GM13977 (cell line): Measurements from ENCODE around the gene GTF2H2C_2.
"Not testable (repeated sequence)": the region's sequence is repeated elsewhere in the genome, so short reads cannot be mapped to it uniquely, and the experiment has no call there.

ENCODE experiments used
- DNase-seq: peaks from one replicate; pipeline ENCODE4 v3.0.0; 2012; ENCODE audit warnings: low spot score
- in situ Hi-C: fragments of 300-500 bp; cut with MboI; formaldehyde crosslinking; loops from one replicate; pipeline ENCODE4 v1.12.0; 2022; ENCODE audit warnings: low sequenced_read_pairs, low pct_unique_long_range_greater_than_20kb, mixed read lengths, inconsistent platforms; ENCODE audit not compliant: unreplicated experiment

Gene GTF2H2C_2

DNA sequence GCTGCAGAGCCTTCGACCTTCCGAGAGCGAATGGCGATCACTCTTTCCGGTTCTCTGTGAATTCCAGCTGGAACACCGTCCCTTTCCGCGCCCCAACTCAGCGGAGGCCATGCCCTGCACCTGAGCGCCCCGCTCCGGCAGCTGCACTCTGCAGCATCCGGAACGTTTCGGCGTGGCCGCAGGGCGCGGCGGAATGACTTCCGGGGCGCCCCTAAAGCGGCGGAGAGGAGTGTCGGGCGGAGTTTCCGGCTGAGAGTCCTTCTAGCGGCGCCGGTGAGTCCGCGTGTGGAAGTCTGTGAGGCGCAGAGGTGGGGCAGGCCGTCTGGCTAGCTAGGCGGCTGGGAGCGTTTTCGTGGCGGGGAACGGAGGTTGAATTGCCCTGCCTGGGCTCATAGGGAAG is at the start of gene GTF2H2C_2:
TSS of gene GTF2H2C_2 (plus strand) at position 252 of the 400 bp plus-strand sequence.
- DNase-seq, in situ Hi-C loops: not testable (repeated sequence)

DNA sequence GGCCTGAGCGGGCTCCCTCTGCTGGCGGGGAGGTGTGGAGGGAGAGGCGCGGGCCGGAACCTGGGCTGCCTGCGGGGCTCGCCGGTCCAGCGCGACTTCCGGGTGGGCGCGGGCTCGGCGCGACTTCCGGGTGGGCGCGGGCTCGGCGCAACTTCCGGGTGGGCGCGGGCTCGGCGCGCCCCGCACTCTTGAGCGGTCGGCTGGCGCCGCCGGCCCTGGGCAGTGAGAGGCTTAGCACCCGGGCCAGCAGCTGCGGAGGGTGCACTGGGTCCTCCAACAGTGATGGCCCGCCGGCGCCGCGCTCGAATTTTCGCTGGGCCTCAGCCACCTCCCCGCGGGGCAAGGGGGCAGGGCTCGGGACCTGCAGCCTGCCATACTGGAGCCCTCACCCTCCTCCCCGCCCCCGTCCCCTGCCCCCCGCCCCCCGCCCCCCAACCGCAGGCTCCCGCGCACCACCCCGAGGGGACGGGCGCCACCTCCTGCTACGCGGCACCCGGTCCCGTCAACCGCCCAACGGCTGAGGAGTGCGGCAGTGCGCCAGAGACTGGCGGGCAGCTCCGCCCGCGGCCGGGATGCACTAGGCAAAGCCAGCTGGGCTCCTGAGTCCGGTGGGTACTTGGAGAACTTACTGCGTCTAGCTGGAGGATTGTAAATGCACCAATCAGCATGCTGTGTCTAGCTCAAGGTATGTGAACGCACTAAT is 14.0 kb upstream of the GTF2H2C_2 start:
- DNase-seq, in situ Hi-C loops: not testable (repeated sequence)

DNA sequence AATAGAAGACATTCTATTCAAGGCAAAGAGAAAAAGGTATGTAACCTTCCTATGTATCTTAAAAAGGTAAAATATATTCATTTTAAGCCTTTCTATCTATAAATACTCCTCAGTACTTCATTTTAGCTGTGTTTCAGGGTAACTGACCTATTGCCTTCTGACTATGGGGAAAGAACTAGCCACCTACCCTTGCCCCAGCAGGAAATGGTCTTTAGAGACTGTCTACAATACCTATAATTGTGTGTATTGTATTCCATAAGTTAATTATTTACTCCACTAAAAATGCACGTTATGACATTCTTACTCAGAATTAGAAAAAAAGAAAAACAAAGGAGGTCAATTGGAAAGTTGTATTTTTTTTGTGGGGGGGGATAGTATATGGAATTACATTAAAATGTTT is 6.2 kb downstream of the GTF2H2C_2 start:
- in situ Hi-C loops, DNase-seq: not testable (repeated sequence)

DNA sequence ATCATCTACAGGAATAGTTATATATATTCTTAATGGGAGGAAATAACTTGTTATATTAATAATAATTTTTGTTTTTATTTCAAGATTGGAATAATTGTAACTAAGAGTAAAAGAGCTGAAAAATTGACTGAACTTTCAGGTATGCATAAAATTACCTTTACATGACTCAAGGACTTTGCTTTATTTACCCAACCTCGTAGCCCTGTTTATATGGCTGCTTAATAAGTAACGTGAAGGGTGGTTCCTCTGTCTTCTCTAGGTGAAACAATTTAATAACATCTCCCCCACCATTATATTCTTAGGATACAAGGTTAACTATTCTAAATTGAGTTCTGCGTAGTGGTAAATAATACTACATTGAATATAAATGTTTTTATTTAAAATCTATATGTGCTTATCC is 8.0 kb downstream of the GTF2H2C_2 start:
- DNase-seq, in situ Hi-C loops: not testable (repeated sequence)

DNA sequence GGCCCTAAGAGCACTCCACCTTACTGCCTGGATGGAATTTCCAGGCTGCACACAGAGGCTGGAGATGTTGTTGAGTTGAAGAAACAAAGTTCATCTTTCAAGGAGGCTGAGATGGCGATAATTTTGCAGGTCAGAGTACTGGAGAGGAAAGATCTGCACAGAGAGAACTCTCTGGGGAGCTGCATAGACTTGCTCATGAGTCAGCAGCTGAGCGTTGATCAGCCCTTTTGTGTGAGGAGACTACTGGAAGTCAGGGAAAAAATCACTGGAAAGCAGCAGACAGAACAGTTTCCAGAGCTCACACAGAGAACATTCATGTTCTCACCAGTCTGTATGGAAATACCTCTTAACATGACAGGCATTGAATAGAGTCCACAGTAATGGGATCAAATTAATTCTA is 23.4 kb downstream of the GTF2H2C_2 start:
- DNase-seq, in situ Hi-C loops: not testable (repeated sequence)

DNA sequence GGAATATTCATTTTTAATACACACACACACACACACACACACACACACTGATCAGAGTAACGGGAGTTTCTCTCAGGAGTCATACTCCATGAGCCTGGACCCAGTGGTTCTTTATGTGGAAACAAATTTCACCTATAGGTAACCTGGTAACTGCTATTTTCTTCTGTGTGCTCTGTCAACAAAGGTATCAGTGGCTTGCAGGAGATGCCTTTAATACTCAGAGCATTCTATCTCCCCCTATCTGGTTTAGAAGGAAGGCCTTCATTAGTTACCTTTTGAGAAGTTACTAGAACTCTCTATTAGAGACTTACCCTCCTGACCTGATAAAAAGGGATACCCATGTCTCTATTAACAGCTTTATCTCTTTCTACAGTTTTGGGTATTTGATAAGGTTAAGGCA is 34.4 kb downstream of the GTF2H2C_2 start:
- DNase-seq, in situ Hi-C loops: not testable (repeated sequence)

DNA sequence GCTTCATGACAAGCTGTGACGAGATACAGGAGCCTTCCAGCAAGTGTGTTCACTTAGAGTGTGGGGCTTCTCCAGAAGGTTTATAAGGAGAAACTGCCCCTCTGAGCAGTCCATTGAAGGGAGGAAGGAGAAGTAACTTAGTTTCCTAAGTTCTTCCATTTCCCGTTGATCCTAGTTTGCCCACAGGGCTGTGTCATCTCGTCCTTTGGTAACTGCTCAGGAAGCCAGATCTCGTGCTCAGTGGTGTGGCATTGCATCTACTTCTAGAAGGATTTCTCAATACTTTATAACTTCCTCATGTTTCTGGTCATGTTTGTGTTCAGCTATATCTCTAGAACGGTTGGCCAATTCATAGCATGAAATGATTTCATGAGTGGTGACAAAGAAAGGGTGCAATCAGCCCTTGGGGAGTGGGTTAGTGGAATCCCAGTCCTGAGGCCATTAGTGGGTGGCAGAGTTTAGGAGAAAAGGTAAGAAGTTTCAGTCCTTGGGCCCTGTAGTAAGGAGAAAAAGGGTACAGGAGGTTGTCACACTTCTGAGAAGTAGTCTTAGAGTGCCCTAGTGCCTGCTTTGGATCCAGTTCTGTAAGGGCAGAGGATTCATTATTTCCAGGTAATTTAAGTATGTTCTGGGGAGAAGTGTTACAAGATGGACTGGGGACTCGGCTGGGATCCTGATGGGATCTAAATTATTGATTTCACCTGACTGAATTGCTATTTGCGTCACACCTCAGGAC is 36.2 kb downstream of the GTF2H2C_2 start:
- DNase-seq, in situ Hi-C loops: not testable (repeated sequence)

DNA sequence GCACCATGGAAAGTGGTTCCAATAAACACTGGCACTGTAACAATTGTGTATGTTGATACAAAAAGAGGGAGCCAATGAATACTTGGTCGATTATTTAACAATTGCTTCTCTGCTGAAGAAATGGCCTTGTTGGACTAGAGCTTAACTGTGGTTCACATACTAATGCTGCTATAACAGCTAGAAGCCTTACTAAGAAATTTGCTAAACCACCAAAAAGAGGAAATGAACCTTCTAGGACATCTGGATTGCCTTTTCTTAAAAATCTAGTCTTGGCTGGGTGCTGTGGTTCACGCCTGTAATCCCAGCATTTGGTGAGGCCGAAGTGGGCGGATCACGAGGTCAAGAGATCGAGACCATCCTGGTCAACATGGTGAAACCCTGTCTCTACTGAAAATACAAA is 41.9 kb downstream of the GTF2H2C_2 start:
- DNase-seq = not testable (repeated sequence)

DNA sequence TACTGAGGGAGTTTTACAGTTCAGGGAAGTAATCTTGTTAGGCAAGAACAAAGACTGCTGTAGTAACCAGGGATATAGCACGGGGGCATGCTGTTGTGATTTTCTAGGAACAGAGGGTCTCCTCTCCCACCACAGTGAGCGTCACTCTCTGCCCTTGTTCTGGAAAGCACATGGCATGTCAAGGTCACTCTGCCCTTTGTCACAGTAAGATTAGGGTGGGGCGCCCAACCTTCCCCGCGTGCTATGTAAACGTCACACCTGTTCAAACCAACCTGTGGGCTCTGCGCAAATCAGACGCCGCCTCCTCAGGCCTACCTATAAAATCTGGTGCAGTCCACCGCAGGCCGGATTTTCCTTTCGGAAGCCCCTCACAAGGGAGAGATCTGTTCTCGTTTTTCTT is 44.0 kb downstream of the GTF2H2C_2 start:
- DNase-seq, in situ Hi-C loops: not testable (repeated sequence)

More for the DNA sequence above, 41.9 kb downstream of the GTF2H2C_2 start:
- in situ Hi-C loops = not testable (repeated sequence)

DNA sequence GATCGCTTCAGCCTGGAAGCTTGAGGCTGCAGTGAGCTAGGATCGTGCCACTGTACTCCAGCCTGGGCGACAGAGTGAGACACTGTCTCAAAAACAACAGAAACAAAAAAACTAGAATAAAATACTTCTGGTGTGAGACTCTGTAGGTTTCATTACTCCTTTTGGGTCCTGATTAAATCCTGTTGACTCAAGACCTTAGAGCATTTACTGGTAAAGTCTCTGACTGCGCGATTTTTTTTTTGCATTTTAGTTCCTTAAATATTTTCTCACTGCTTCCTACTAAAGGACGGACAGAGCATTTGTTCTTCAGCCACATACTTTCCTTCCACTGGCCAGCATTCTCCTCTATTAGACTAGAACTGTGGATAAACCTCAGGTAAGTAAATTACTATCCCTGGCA is 46.8 kb downstream of the GTF2H2C_2 start:
- in situ Hi-C loops, DNase-seq: not testable (repeated sequence)

DNA sequence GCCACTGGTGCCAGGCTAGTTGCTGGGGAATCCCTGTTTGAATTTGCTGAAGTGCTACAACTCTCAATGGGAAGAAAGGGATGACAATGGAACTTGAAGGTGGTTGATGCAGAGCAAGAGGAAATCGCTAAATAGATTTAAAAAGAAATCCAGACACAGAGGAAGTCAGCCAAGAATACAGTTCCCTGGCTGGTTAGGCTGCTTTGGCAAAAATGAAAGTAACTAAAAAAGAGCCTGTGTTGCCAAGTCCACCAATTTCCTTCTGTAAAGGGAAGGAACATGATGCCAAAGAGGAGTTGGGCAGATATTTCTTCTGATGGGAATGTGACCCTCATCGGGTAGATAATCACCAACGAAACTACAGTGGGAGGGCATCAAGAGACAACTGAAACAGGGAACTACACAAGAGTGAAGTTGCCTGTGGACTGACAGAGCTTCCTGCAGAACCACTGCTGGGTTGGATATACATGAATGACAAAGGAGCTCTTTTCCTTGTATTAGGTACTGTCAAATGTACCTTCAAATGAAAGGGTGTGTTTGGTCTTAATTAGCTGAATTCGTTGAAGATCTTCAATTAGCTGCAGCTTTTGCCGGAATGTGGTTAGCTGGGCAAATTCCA is 49.0 kb downstream of the GTF2H2C_2 start:
- DNase-seq, in situ Hi-C loops: not testable (repeated sequence)

DNA sequence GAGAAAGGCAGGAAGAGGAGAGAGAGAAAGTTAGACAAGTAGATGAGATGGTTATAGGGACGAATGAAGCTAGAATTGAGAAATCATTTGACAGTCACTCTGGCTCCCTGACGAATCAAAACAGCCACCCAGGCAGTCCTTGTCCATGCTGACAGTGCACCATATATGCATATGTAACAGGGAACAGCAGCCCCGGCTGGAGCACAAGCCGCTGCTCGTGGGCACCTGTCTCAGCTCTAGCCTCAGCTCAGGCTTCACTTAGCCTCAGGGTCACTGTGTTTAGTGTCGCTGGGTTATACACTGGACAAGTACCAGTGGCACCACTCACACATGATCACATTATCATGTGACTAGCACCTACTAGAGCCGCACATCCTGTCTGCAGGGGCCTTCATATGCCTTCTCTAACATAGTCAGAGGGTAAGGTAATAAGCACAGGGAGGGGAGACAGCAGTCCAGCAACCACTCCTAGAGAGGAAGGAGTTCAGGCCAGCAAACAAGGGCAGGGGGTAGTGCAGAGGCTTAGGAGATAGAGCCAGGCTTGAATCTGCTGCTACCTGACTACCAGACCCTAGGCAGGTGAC is 54.9 kb downstream of the GTF2H2C_2 start:
- in situ Hi-C loops, DNase-seq: not testable (repeated sequence)
